OCI-LY3 (cell line): ENCODE data around the gene B4GALT2.
A peak's percentile ranks its signal among the peaks of the same experiment; 100 is the strongest.

Source experiments
- H2AFZ ChIP-seq: fragments of 200-600, 300-600 bp; shearing (Covaris generic); 2 replicates; pipeline ENCODE4 v1.6.0; 2014; ENCODE audit warnings: antibody characterized with exemption, low read depth, low read length
- H3K27ac ChIP-seq: fragments of 200-600, 300-600 bp; sonication (generic); 2 replicates; pipeline ENCODE4 v1.5.1; 2014; ENCODE audit warnings: mild to moderate bottlenecking, low read length, moderate library complexity, mixed read lengths
- H3K27me3 ChIP-seq: fragments of 200-600, 300-600 bp; sonication (generic); 2 replicates; pipeline ENCODE4 v1.6.1; 2014; ENCODE audit warnings: low read depth, low read length, mixed read lengths
- H3K36me3 ChIP-seq: fragments of 200-600, 300-600 bp; sonication (generic); replicated peaks from 2 replicates; pipeline ENCODE3; 2014; ENCODE audit warnings: low read depth, low read length, mixed read lengths
- H3K4me1 ChIP-seq: fragments of 300-600, 200-600 bp; sonication (generic); 2 replicates; pipeline ENCODE4 v1.6.1; 2014; ENCODE audit warnings: low read length, mixed read lengths
- H3K4me2 ChIP-seq: fragments of 200-600, 300-600 bp; sonication (generic); 2 replicates; pipeline ENCODE4 v1.6.1; 2014; ENCODE audit warnings: low read length, mixed read lengths
- H3K4me3 ChIP-seq: fragments of 300-600, 200-600 bp; sonication (generic); 2 replicates; pipeline ENCODE4 v1.5.1; 2014; ENCODE audit warnings: antibody characterized with exemption, mild to moderate bottlenecking, low read length, moderate library complexity
- H3K79me2 ChIP-seq: fragments of 300-600, 200-600 bp; shearing (Covaris generic); 2 replicates; pipeline ENCODE4 v1.6.1; 2014; ENCODE audit warnings: mild to moderate bottlenecking, low read length, mixed read lengths
- H3K9ac ChIP-seq: fragments of 300-600, 200-600 bp; shearing (Covaris generic); 2 replicates; pipeline ENCODE4 v1.6.0; 2014; ENCODE audit warnings: mild to moderate bottlenecking, low read length, moderate library complexity
- H3K9me3 ChIP-seq: fragments of 200-600, 300-600 bp; shearing (Covaris generic); 2 replicates; pipeline ENCODE4 v1.6.1; 2014; ENCODE audit warnings: low read length, mixed read lengths; ENCODE audit not compliant: insufficient read depth
- H4K20me1 ChIP-seq: fragments of 200-600, 300-600 bp; sonication (generic); 2 replicates; pipeline ENCODE4 v1.6.1; 2016; ENCODE audit warnings: low read length, mixed read lengths; ENCODE audit not compliant: insufficient read depth
- CTCF ChIP-seq: fragments of 200-600, 300-600 bp; sonication (generic); IDR thresholded peaks from 2 replicates; pipeline ENCODE4 v1.5.1; 2014; ENCODE audit warnings: antibody characterized with exemption, low read length, low read depth
- EZH2phosphoT487 ChIP-seq: fragments of 200-600 bp; shearing (Covaris generic); IDR thresholded peaks from 2 replicates; pipeline ENCODE4 v1.6.1; 2018; ENCODE audit warnings: antibody characterized with exemption, mixed run types, low read depth

The B4GALT2 gene

GRCh38 chr1:43947061-43947873, 31.7 kb upstream of the B4GALT2 start:
- Histone ChIP-seq H4K20me1 (no peaks in the 10 kb centered on the region), H3K9me3 (no peaks in the 10 kb centered on the region), H3K79me2 (peaks cover 30% of the 10 kb centered on the region), H3K4me1 (peaks cover 6% of the 10 kb centered on the region), H3K27ac (no peak overlapping the region), H3K4me3 (peak overlapping the region; percentile 96), H3K9ac (peak overlapping the region; percentile 80), H2AFZ (peak overlapping the region; percentile 51), H3K4me2 (peak overlapping the region; percentile 95), H3K27me3 (no peaks in the 10 kb centered on the region), H3K36me3 (no peaks in the 10 kb centered on the region)
- no peak for TF ChIP-seq EZH2phosphoT487
- TF ChIP-seq CTCF: no peak

- no peaks in the 10 kb centered on the region for H3K27me3 ChIP-seq
- H3K79me2 ChIP-seq: peaks cover 30% of the 10 kb centered on the region
- TF ChIP-seq EZH2phosphoT487 (no peak), CTCF (no peak)
- peak overlapping the region; percentile 96 for H3K4me3 ChIP-seq
- no peaks in the 10 kb centered on the region for H3K36me3 ChIP-seq
- no peak overlapping the region for H3K27ac ChIP-seq
- H3K9me3 ChIP-seq: no peaks in the 10 kb centered on the region
- H4K20me1 ChIP-seq: no peaks in the 10 kb centered on the region
- H3K9ac ChIP-seq: peak overlapping the region; percentile 80; the same call in 1 of the 2 replicates
- H3K4me2 ChIP-seq: peak overlapping the region; percentile 95
- no peak overlapping the region for H2AFZ ChIP-seq
- H3K4me1 ChIP-seq: peaks cover 6% of the 10 kb centered on the region
Observed at GRCh38 chr1:43947874-43948437, 31.1 kb upstream of the B4GALT2 start.

GRCh38 chr1:43949678-43950077, 29.3 kb upstream of the B4GALT2 start:
- Histone ChIP-seq H3K9ac (no peak overlapping the region), H3K36me3 (no peaks in the 10 kb centered on the region), H3K4me3 (no peak overlapping the region), H2AFZ (no peak overlapping the region), H3K27ac (no peak overlapping the region), H3K79me2 (peaks cover 26% of the 10 kb centered on the region), H3K9me3 (no peaks in the 10 kb centered on the region), H3K4me2 (no peak overlapping the region), H3K27me3 (no peaks in the 10 kb centered on the region), H3K4me1 (peaks cover 6% of the 10 kb centered on the region), H4K20me1 (no peaks in the 10 kb centered on the region)
- TF ChIP-seq EZH2phosphoT487: no peak

GRCh38 chr1:43951021-43951985, 27.7 kb upstream of the B4GALT2 start:
- TF ChIP-seq CTCF (no peak), EZH2phosphoT487 (no peak)
- Histone ChIP-seq H3K79me2 (peaks cover 13% of the 10 kb centered on the region), H4K20me1 (no peaks in the 10 kb centered on the region)

More at GRCh38 chr1:43951021-43951985, 27.7 kb upstream of the B4GALT2 start:
- H3K4me2 ChIP-seq: no peak overlapping the region
- H3K4me3 ChIP-seq: no peak overlapping the region
- H3K27ac ChIP-seq: no peak overlapping the region
- H3K27me3 ChIP-seq: no peaks in the 10 kb centered on the region
- H3K4me1 ChIP-seq: peaks cover 6% of the 10 kb centered on the region
- no peaks in the 10 kb centered on the region for H3K36me3 ChIP-seq
- no peak overlapping the region for H2AFZ ChIP-seq
- no peak overlapping the region for H3K9ac ChIP-seq
- H3K9me3 ChIP-seq: no peaks in the 10 kb centered on the region
